Ovary (tissue), 9 donors: ENCODE measurements around the gene ZMIZ1. TPM values are rescaled to one million over a fixed set of nuclear protein-coding genes. Genes with fewer than 3 reads are reported as not detected.
A peak's percentile ranks its signal among the peaks of the same experiment; 100 is the strongest.

Experiments
- DNase-seq, 5 donors: peaks; one replicate each; pipeline ENCODE4 v3.0.0-alpha.2; 2019 to 2020
- H3K27ac ChIP-seq, 2 donors: fragments of 200-600 bp; one replicate each; pipeline versions ENCODE4 v1.5.1 to v1.8.0; 2019 to 2022
- H3K27me3 ChIP-seq: fragments of 200-600 bp; one replicate; pipeline ENCODE4 v1.8.0; 2022
- H3K36me3 ChIP-seq: fragments of 200-600 bp; sonication (generic); one replicate; pipeline ENCODE4 v1.5.1; 2019
- H3K4me1 ChIP-seq: one replicate; pipeline ENCODE4 v1.8.1; 2013; ENCODE audit warnings: mild to moderate bottlenecking, moderate library complexity; ENCODE audit not compliant: insufficient read depth
- H3K4me3 ChIP-seq: fragments of 200-600 bp; sonication (generic); one replicate; pipeline ENCODE4 v1.5.1; 2017
- H3K9me3 ChIP-seq, 2 donors: fragments of 200-600 bp in 1 of 2; sonication (generic) in 1 of 2; one replicate each; pipeline versions ENCODE4 v1.5.1 to v1.8.1; 2013 to 2019; ENCODE audit warnings: mild to moderate bottlenecking in 1 of 2, moderate library complexity in 1 of 2
- EP300 ChIP-seq: sonication (generic); formaldehyde crosslinking; IDR thresholded peaks from one replicate; pipeline ENCODE4 v1.6.1; 2017; ENCODE audit warnings: antibody characterized with exemption
- POLR2A ChIP-seq: fragments of 450-650 bp; IDR thresholded peaks from one replicate; pipeline ENCODE4 v1.6.1; 2017; ENCODE audit warnings: antibody characterized with exemption, mild to moderate bottlenecking, moderate library complexity
- WGBS, 3 donors: extraction: QIAGEN DNeasy Blood & Tissue Kit in 1 of 3; methylation state at CpG; one replicate each; pipeline versions ENCODE4 v1.1.5 to v1.1.7; 2013 to 2017; 5-methylcytosine and 5-hydroxymethylcytosine counted together
- intact Hi-C, 4 donors: fragments of 100-400 bp; cut with DNase I; formaldehyde crosslinking; loops; one replicate each; pipeline versions ENCODE4 v1.11.0 to v1.15.1; 2022 to 2023
- polyA plus RNA-seq, 2 donors: library from polyadenylated mRNA; stranded (reverse); fragments of 200-250 nt in 1 of 2; fragments of 350-450 nt in 1 of 2; fragmentation: Illumina TruSeq in 1 of 2; extraction: RNeasy Lipid Tissue Mini Kit (QIAGEN cat#74804) in 1 of 2; gene quantifications; one replicate each; pipeline ENCODE4 v1.2.3, GENCODE V29; 2013 to 2014
- total RNA-seq, 7 donors: library from RNA; depleted of rRNA in 2 of 7; stranded (reverse); fragments of >200 nt in 2 of 7; fragmentation: NEBNext Ultra II Directional in 3 of 7; extraction: Animal tissue kit (Norgen Biotek cat#: 25700) in 3 of 7; gene quantifications; one replicate each; pipeline versions ENCODE4 v1.1.0 to v1.2.4, GENCODE V29; 2016 to 2023
- TF ChIP-seq, protein P1 (sequence below), 3 donors: fragments of 450-650 bp in 2 of 3; fragments of 200-600 bp in 1 of 3; IDR thresholded peaks; one replicate each; pipeline versions ENCODE4 v1.5.1 to v1.8.0; 2016 to 2022; ENCODE audit warnings: antibody characterized with exemption in 3 of 3, mild to moderate bottlenecking in 1 of 3
- donor health status: DM: no; HTN: no; CAD: no; lungs with moderate emphysema.
- donor health status: DM: no; HTN: no; CAD: no.
- donor health status: Bipolar disorder and iron deficiency.
- donor health status: DM: yes; HTN: yes; CAD: no.
- donor health status: DM: no; HTN: no; CAD: no.
- donor health status: DM: yes; HTN: yes; CAD: no.

The ZMIZ1 gene
- total and polyA plus RNA-seq, 9 donors = 30.3 to 117 (median 69.1) TPM

DNA sequence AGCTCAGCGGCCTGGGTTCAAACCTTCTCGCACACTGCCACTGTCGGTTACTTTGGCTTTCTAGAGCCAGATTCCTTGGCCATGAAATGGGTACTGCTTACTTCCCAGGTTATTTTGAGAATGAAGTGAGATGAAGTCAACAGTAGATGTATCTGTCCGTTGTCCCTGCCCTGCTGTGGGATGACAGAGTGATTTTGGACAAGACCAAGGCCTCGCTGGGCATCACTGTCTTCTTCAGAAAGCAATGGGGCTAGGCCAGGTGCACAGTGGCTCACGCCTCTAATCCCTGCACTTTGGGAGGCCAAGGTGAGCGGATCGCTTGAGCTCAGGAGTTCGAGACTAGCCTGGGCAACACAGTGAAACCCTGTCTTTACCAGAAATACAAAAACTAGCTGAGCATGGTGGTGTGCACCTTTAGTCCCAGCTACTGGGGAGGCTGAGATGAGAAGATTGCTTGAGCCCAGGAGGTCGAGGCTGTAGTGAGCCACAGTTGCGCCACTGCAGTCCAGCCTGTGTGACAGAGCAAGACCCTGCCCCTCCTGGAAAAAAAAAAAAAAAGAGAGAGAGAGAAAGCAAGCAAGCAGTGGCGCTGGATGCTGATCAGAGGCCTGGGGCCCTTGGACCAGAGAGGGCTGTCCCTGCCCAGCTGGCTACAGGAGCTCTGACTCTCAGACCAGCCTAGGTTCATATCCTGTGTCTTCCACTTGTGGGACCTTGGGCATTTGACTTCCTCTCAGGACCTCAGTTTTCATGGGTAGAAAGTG lies 25.8 kb downstream of the ZMIZ1 start:
- H3K27ac ChIP-seq = peak overlapping the region in 1 of 2 donors; percentile 62
- peaks cover 50% of the 10 kb centered on the region for H3K4me1 ChIP-seq
- WGBS, 3 donors = 74 to 79% (median 76%) methylated on average over 12 of the region's 12 CpGs
- peak in 1 of 5 donors; percentile 17 for DNase-seq
- no peak overlapping the region for H3K4me3 ChIP-seq
- H3K9me3 ChIP-seq = no peaks in the 10 kb centered on the region
- intact Hi-C loops = no loop called here
- H3K36me3 ChIP-seq = no peaks in the 10 kb centered on the region
- TF ChIP-seq EP300 (no peak), POLR2A (no peak)
- TF ChIP-seq, protein P1, sequence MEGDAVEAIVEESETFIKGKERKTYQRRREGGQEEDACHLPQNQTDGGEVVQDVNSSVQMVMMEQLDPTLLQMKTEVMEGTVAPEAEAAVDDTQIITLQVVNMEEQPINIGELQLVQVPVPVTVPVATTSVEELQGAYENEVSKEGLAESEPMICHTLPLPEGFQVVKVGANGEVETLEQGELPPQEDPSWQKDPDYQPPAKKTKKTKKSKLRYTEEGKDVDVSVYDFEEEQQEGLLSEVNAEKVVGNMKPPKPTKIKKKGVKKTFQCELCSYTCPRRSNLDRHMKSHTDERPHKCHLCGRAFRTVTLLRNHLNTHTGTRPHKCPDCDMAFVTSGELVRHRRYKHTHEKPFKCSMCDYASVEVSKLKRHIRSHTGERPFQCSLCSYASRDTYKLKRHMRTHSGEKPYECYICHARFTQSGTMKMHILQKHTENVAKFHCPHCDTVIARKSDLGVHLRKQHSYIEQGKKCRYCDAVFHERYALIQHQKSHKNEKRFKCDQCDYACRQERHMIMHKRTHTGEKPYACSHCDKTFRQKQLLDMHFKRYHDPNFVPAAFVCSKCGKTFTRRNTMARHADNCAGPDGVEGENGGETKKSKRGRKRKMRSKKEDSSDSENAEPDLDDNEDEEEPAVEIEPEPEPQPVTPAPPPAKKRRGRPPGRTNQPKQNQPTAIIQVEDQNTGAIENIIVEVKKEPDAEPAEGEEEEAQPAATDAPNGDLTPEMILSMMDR (IDR thresholded peaks at IDR 0.05) = no peak
- H3K27me3 ChIP-seq = no peaks in the 10 kb centered on the region

DNA sequence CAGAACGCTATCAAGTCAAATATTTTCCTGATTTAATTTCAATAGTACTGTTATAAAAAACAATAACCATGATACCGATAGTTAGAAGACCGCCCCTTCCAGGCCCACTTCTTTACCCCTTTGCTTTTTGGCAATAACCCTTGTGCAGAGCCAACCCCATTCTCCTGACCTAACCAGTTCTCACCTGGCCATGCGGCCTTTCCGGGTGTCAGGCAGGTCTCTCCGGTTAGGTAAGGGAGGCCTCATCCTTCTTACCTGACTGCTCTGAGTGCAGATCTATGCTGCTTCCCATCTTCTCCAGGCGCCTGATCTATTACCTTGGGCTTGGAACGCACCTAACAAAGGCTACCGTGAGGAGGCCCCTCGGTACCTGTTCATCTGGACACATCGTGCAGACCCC lies 26.6 kb downstream of the ZMIZ1 start:
- Histone ChIP-seq H3K27ac (peak overlapping the region in 1 of 2 donors; percentile 62), H3K27me3 (no peaks in the 10 kb centered on the region), H3K9me3 (no peaks in the 10 kb centered on the region), H3K36me3 (no peaks in the 10 kb centered on the region), H3K4me1 (peaks cover 54% of the 10 kb centered on the region), H3K4me3 (no peak overlapping the region)
- DNase-seq = no peak
- WGBS, 3 donors = 82 to 93% (median 91%) methylated on average over 11 of the region's 11 CpGs
- intact Hi-C loops = no loop called here
- TF ChIP-seq POLR2A = no peak
- TF ChIP-seq EP300 = no peak
- TF ChIP-seq, protein P1 (IDR thresholded peaks at IDR 0.05) = no peak

DNA sequence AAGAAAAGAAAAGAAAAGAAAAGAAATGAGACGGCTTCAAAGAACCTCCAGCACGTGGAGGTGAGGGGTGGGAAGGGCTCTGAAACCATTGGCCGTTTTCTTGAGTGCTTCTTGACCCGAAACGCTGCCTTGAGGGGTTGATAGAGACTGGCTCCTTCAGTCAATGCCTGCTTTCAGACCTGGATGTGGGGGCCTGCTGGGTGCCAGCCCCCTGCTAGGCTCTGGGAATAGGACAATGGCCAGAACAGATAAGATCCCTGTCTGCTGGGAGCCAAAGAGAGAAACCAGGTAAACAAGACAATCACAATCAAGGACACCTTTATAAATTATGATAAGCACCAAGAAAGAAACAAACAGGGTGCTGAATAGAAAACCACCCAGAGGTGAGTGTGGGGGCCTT lies 27.7 kb downstream of the ZMIZ1 start:
- Histone ChIP-seq H3K36me3 (no peaks in the 10 kb centered on the region), H3K4me1 (peaks cover 58% of the 10 kb centered on the region), H3K4me3 (no peak overlapping the region), H3K9me3 (no peaks in the 10 kb centered on the region), H3K27me3 (no peaks in the 10 kb centered on the region), H3K27ac (peak overlapping the region in 1 of 2 donors; percentile 32)
- intact Hi-C loops = no loop called here
- DNase-seq = no peak
- TF ChIP-seq POLR2A (no peak), EP300 (no peak)
- whole genome bisulfite sequencing, 3 donors = 76 to 85% (median 82%) methylated on average over 5 of the region's 5 CpGs

DNA sequence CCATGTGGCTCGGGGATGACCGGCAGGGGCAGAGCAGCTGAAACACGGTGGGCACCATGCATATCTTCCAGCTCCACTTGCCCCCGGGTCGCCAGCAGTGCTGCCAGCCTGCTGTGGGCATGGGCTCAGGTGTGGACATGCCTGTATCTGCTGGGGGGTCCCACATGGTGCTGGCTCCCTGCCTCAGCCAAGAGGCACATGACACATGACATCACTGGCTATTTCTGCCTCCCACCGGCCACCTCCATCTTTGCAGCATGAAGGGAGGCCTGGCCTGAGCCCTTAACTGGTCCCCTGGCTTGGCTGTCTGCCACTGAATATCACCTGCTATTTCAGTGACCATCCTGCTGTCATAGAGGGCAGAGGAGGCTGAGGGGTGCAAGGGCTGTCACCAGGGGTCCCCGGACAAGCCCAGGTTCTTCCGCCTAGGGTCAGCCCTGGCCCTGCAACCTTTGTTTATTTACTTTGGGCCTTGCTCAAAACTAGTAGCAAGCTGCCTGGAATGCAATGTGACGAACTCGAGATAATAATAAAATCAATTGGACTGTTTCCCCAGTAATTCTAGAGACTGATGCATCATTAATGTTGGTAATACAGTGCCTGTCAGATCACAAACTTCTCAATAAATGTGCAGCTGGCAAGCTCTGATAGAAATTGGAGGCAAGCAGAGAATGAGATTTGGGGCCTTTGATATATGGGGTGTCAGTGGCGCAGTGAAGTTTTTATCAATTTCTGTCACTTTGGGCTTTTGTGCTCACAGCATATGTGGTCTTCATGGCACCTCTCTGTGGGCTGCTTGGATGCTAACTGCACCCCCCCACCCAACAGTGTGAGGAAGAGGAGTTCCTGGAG lies 28.5 kb downstream of the ZMIZ1 start:
- DNase-seq = no peak
- Histone ChIP-seq H3K36me3 (no peaks in the 10 kb centered on the region), H3K4me3 (no peak overlapping the region), H3K4me1 (peaks cover 59% of the 10 kb centered on the region), H3K27ac (peak overlapping the region in 1 of 2 donors; percentile 32), H3K27me3 (no peaks in the 10 kb centered on the region), H3K9me3 (no peaks in the 10 kb centered on the region)
- TF ChIP-seq, protein P1 (IDR thresholded peaks at IDR 0.05) = no peak
- TF ChIP-seq EP300 (no peak), POLR2A (no peak)
- 61 to 63% (median 63%) methylated on average over 11 of the region's 11 CpGs for WGBS, 3 donors
- intact Hi-C loops = no loop called here
